ENCODE data around the gene IQSEC3.

DNA sequence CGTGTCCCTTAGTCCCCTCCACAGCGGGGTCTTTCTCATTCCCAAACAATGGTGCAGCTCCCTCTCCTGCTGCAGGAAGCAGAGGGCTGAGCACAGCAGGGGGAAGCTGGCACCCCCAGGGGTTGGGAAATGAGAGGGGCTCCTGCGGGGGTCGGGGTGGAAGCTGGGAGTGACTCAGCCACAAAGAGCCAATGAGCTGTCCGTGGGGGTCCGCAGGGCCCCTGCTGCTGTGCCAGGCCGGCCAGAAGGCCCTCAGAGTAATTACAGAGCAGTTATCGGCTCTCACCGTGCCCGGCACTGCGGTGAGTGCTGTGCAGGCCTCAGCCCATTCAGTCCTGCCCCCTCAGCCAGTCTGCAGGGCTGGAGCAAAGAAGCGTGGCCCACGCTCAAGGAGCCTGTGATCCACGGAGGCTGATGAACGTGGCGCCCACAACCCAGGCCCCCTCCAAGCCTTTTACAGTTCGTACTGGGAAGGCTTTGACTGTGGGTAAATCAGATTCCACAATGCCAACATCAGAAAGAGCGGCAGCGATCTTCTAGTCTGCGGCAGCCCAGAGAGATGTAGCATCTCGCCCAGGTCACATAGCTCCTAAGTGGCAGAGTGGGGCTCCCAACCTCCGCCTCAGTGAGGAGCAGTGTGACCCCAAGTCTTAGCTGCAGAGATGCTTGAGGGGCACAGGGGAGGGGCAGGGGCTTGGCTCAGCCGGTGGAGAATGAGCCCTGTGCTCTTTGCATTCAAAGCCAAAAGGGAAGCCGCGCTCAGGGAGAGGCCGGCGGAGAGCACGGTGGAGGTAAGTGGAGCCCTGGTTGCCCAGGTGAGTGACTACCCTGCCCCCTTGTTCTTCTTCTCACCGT, 104.0 kb downstream of the IQSEC3 start:
- TF ChIP-seq POLR2A (IDR thresholded peaks at IDR 0.05; ENCODE audit: low read depth, low read length) (no peak), POLR2AphosphoS5 (IDR thresholded peaks at IDR 0.05; ENCODE audit: low read depth, low read length) (no peak)
